Keratinocyte (primary cell): ENCODE measurements around the gene H3-3A. TPM values are rescaled to one million over a fixed set of nuclear protein-coding genes. Genes with fewer than 3 reads are reported as not detected.

ENCODE experiments used
- DNase-seq: peaks from one replicate; pipeline ENCODE4 v3.0.0-alpha.2; 2011; ENCODE audit warnings: low read depth, missing footprints, low spot score
- FAIRE-seq: peaks from 2 replicates; lab custom pipeline; 2011; peaks lifted over from hg19 to GRCh38; lab: Jason Lieb, UNC
- H2AFZ ChIP-seq: 2 replicates; pipeline ENCODE4 v1.6.0; 2012; ENCODE audit warnings: low read length, control low read depth, inconsistent platforms; ENCODE audit not compliant: control insufficient read depth
- H3K27ac ChIP-seq: 2 replicates; pipeline ENCODE4 v1.5.1; 2011; ENCODE audit warnings: low read length; ENCODE audit not compliant: control insufficient read depth, insufficient read depth
- H3K27me3 ChIP-seq: 3 replicates; pipeline ENCODE4 v1.6.0; 2011; ENCODE audit warnings: low read length; ENCODE audit not compliant: control insufficient read depth, insufficient read depth; ENCODE audit errors: extremely low read depth
- H3K36me3 ChIP-seq, 2 experiments: 2 replicates in 1 of 2; 3 replicates in 1 of 2; pipeline ENCODE4 v1.5.1; 2011; ENCODE audit warnings: low read length in 2 of 2, mild to moderate bottlenecking in 1 of 2; ENCODE audit not compliant: control insufficient read depth in 2 of 2, insufficient read depth in 2 of 2; ENCODE audit errors: extremely low read depth in 1 of 2
- H3K4me1 ChIP-seq: 3 replicates; pipeline ENCODE4 v1.5.1; 2011; ENCODE audit warnings: low read length; ENCODE audit not compliant: control insufficient read depth, insufficient read depth; ENCODE audit errors: extremely low read depth
- H3K4me2 ChIP-seq: 3 replicates; pipeline ENCODE4 v1.6.0; 2011; ENCODE audit warnings: low read depth, low read length; ENCODE audit not compliant: control insufficient read depth, insufficient read depth; ENCODE audit errors: extremely low read depth
- H3K4me3 ChIP-seq, 3 experiments: fragments of 200-600 bp in 1 of 3; sonication (generic) in 1 of 3; 2 replicates in 2 of 3; 3 replicates in 1 of 3; pipeline ENCODE4 v1.5.1; 2011 to 2016; ENCODE audit warnings: low read length in 3 of 3, mild to moderate bottlenecking in 3 of 3, control low read depth in 2 of 3, inconsistent platforms in 1 of 3, low read depth in 1 of 3, mixed read lengths in 1 of 3, mixed run types in 1 of 3, moderate library complexity in 1 of 3; ENCODE audit not compliant: control insufficient read depth in 2 of 3, insufficient read depth in 2 of 3; ENCODE audit errors: extremely low read depth in 1 of 3
- H3K79me2 ChIP-seq: 2 replicates; pipeline ENCODE4 v1.6.0; 2012; ENCODE audit warnings: low read length; ENCODE audit not compliant: control insufficient read depth, insufficient read depth
- H3K9ac ChIP-seq: 3 replicates; pipeline ENCODE4 v1.6.0; 2011; ENCODE audit warnings: low read length; ENCODE audit not compliant: control insufficient read depth, insufficient read depth; ENCODE audit errors: extremely low read depth
- H3K9me1 ChIP-seq: 3 replicates; pipeline ENCODE4 v1.6.0; 2011; ENCODE audit warnings: low read length; ENCODE audit not compliant: control insufficient read depth, insufficient read depth; ENCODE audit errors: extremely low read depth
- H3K9me3 ChIP-seq: 2 replicates; pipeline ENCODE4 v1.5.1; 2012; ENCODE audit warnings: low read depth, low read length; ENCODE audit not compliant: control insufficient read depth
- H4K20me1 ChIP-seq: 3 replicates; pipeline ENCODE4 v1.6.0; 2011; ENCODE audit warnings: low read length; ENCODE audit not compliant: control insufficient read depth, insufficient read depth; ENCODE audit errors: extremely low read depth
- CTCF ChIP-seq, 3 experiments: IDR thresholded peaks in 1 of 3; conservative IDR thresholded peaks in 1 of 3; optimal IDR thresholded peaks in 1 of 3; 2 replicates in 2 of 3; 3 replicates in 1 of 3; pipeline versions ENCODE3 to v1.5.1; 2011; ENCODE audit warnings: low read length in 3 of 3, mild to moderate bottlenecking in 3 of 3, moderate library complexity in 2 of 3, control low read depth in 1 of 3, inconsistent platforms in 1 of 3; ENCODE audit not compliant: insufficient read depth in 2 of 3; ENCODE audit errors: extremely low read depth in 1 of 3
- EZH2 ChIP-seq: IDR thresholded peaks from one replicate; pipeline ENCODE4 v1.6.1; 2012; ENCODE audit warnings: inconsistent platforms, mild to moderate bottlenecking, low read length, moderate library complexity
- dilution Hi-C: fragments of 300-500 bp; cut with MboI; formaldehyde crosslinking; loops from one replicate; pipeline ENCODE4 v1.7.0; 2020; ENCODE audit warnings: low sequenced_read_pairs; ENCODE audit not compliant: extremely low pct_ligation_motif_present
- polyA plus RNA-seq, 5 experiments: library from polyadenylated mRNA; depleted of rRNA in 3 of 5; stranded (reverse) in 3 of 5; stranded (forward) in 1 of 5; unstranded in 1 of 5; fragments of >200 nt; gene quantifications; 1 replicate in 1 of 5; 2 replicates in 3 of 5; 3 replicates in 1 of 5; pipeline versions ENCODE4 v1.2.1 to v1.2.3, GENCODE V29; 2011 to 2012; ENCODE audit warnings: missing spikeins in 2 of 5, low read depth in 1 of 5, low replicate concordance in 1 of 5

Gene H3-3A
- polyA plus RNA-seq, 1 donor (not counting 4 experiments of a cell fraction or from before 2014, with no cell fraction given) = 291 TPM

- Histone ChIP-seq H3K9me3 (no peaks in the 10 kb centered on the region), H3K27ac (no peak overlapping the region), H3K79me2 (no peaks in the 10 kb centered on the region), H3K9ac (no peak overlapping the region), H4K20me1 (no peaks in the 10 kb centered on the region), H3K4me3 (no peak overlapping the region), H3K27me3 (peaks cover 8% of the 10 kb centered on the region), H3K9me1 (no peaks in the 10 kb centered on the region), H3K36me3 (no peaks in the 10 kb centered on the region), H3K4me2 (no peak overlapping the region), H2AFZ (no peak overlapping the region), H3K4me1 (peaks cover 10% of the 10 kb centered on the region)
- FAIRE-seq (no peak), DNase-seq (no peak)
- dilution Hi-C loops = no loop called here
- TF ChIP-seq EZH2 (no peak), CTCF (optimal IDR thresholded peaks at IDR 0.05 in 1 of 3, IDR thresholded peaks at IDR 0.05 in 1 of 3, conservative IDR thresholded peaks at IDR 0.05 in 1 of 3; ENCODE audit: extremely low read depth in 1 of 3, insufficient read depth in 2 of 3, low read length in 3 of 3) (no peak)
Measured at GRCh38 chr1:226044514-226045101, 17.9 kb upstream of the H3-3A start.

GRCh38 chr1:226046240-226046639 lies 16.3 kb upstream of the H3-3A start:
- TF ChIP-seq EZH2 (no peak), CTCF (optimal IDR thresholded peaks at IDR 0.05 in 1 of 3, IDR thresholded peaks at IDR 0.05 in 1 of 3, conservative IDR thresholded peaks at IDR 0.05 in 1 of 3; ENCODE audit: extremely low read depth in 1 of 3, insufficient read depth in 2 of 3, low read length in 3 of 3) (no peak)
- H3K4me2 ChIP-seq = no peak overlapping the region
- dilution Hi-C loops = no loop called here

More at GRCh38 chr1:226046240-226046639, 16.3 kb upstream of the H3-3A start:
- Histone ChIP-seq H3K9me1 (no peaks in the 10 kb centered on the region), H3K27ac (no peak overlapping the region), H3K9ac (no peak overlapping the region), H2AFZ (no peak overlapping the region), H3K4me1 (peaks cover 10% of the 10 kb centered on the region), H3K36me3 (no peaks in the 10 kb centered on the region), H4K20me1 (no peaks in the 10 kb centered on the region), H3K79me2 (no peaks in the 10 kb centered on the region), H3K4me3 (no peak overlapping the region), H3K27me3 (no peaks in the 10 kb centered on the region), H3K9me3 (no peaks in the 10 kb centered on the region)
- FAIRE-seq (peak; percentile 82), DNase-seq (no peak)
